ENCODE data around the gene TOR1B. TPM values are rescaled to one million over a fixed set of nuclear protein-coding genes. Genes with fewer than 3 reads are reported as not detected.
A peak's percentile ranks its signal among the peaks of the same experiment; 100 is the strongest.

Gene TOR1B
- total and polyA plus RNA-seq, 2 donors from 2014 or later: 10.1 to 21.4 TPM

DNA sequence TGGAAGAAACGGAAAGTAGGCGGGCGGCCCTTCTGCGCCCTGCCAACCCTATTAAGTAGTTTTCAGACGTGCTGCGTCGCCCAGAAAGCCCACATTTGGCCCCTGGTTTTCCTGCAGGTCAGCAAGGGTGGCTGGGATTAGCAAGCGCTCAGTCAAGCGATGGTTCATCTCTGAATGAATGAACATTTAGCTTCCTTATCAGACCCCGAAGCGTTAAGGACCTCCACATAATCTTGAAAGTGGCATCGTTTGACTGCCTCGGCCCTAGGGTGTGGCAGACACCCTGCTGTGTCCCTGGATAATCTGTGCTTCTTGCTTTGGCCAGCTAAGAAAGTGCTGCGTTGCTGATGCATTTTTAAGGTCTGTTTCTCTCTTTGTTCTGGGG, 684 bp downstream of the TOR1B start:
- H3K36me3 ChIP-seq (ENCODE audit: control insufficient read depth in 2 of 3, insufficient read depth in 3 of 3, low read length in 3 of 3): peaks cover 3 to 6% (median 3%) of the 10 kb centered on the region in 3 donors
- no peaks in the 10 kb centered on the region for H3K27me3 ChIP-seq (ENCODE audit: control insufficient read depth, insufficient read depth, low read length)
- peak overlapping the region in 2 of 3 donors; percentile 73 to 92 for H3K9ac ChIP-seq (ENCODE audit: low read length in 3 of 3)
- DNase-seq (peak in 1 of 5 donors; percentile 29), FAIRE-seq (no peak)
- peaks cover 0 to 7% (median 6%) of the 10 kb centered on the region in 3 donors for H3K4me1 ChIP-seq (ENCODE audit: control insufficient read depth in 2 of 3, insufficient read depth in 2 of 3, low read depth in 1 of 3, low read length in 3 of 3)
- H3K27ac ChIP-seq (ENCODE audit: low read depth in 2 of 2, low read length in 2 of 2): no peak overlapping the region
- H3K9me3 ChIP-seq (ENCODE audit: control insufficient read depth in 2 of 3, insufficient read depth in 1 of 3, low read length in 3 of 3): no peaks in the 10 kb centered on the region
- TF ChIP-seq, protein P1, sequence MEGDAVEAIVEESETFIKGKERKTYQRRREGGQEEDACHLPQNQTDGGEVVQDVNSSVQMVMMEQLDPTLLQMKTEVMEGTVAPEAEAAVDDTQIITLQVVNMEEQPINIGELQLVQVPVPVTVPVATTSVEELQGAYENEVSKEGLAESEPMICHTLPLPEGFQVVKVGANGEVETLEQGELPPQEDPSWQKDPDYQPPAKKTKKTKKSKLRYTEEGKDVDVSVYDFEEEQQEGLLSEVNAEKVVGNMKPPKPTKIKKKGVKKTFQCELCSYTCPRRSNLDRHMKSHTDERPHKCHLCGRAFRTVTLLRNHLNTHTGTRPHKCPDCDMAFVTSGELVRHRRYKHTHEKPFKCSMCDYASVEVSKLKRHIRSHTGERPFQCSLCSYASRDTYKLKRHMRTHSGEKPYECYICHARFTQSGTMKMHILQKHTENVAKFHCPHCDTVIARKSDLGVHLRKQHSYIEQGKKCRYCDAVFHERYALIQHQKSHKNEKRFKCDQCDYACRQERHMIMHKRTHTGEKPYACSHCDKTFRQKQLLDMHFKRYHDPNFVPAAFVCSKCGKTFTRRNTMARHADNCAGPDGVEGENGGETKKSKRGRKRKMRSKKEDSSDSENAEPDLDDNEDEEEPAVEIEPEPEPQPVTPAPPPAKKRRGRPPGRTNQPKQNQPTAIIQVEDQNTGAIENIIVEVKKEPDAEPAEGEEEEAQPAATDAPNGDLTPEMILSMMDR (IDR thresholded peaks at IDR 0.05; ENCODE audit: borderline replicate concordance, extremely low read depth, insufficient read depth): no peak
- intact Hi-C loops (cut with DNase I): no loop called here
- H3K4me3 ChIP-seq (ENCODE audit: low read length in 3 of 3): peak overlapping the region; percentile 1 to 81 (median 64)

- no peaks in the 10 kb centered on the region for H3K9me3 ChIP-seq (ENCODE audit: control insufficient read depth in 2 of 3, insufficient read depth in 1 of 3, low read length in 3 of 3)
- FAIRE-seq: no peak
- peaks cover 0 to 7% (median 6%) of the 10 kb centered on the region in 3 donors for H3K4me1 ChIP-seq (ENCODE audit: control insufficient read depth in 2 of 3, insufficient read depth in 2 of 3, low read depth in 1 of 3, low read length in 3 of 3)
- intact Hi-C loops (cut with DNase I): no loop called here
- H3K4me3 ChIP-seq (ENCODE audit: low read length in 3 of 3): no peak overlapping the region
- H3K36me3 ChIP-seq (ENCODE audit: control insufficient read depth in 2 of 3, insufficient read depth in 3 of 3, low read length in 3 of 3): peaks cover 3 to 12% (median 5%) of the 10 kb centered on the region in 3 donors
- H3K27me3 ChIP-seq (ENCODE audit: control insufficient read depth, insufficient read depth, low read length): no peaks in the 10 kb centered on the region
- no peak overlapping the region for H3K9ac ChIP-seq (ENCODE audit: low read length in 3 of 3)
- peak in 2 of 5 donors; percentile 36 to 53 for DNase-seq
- H3K27ac ChIP-seq (ENCODE audit: low read depth in 2 of 2, low read length in 2 of 2): no peak overlapping the region
- TF ChIP-seq, protein P1 (IDR thresholded peaks at IDR 0.05; ENCODE audit: borderline replicate concordance, extremely low read depth, insufficient read depth): no peak
Observed at GRCh38 chr9:129806061-129806460, 3.1 kb downstream of the TOR1B start.

DNA sequence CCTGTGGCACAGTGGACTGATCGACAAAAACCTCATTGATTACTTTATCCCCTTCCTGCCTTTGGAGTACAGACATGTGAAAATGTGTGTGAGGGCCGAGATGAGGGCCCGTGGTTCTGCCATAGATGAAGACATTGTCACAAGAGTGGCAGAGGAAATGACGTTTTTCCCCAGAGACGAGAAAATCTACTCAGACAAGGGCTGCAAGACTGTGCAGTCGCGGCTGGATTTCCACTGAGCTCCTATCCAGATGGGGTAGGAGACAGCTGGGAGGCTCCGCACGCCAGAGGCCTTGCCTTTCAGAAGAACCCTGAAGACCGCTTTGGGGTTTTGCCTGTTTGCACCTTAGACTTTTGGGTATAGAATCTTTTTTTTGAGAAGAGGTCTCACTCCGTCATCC, 6.4 kb downstream of the TOR1B start:
- H3K27ac ChIP-seq (ENCODE audit: low read depth in 2 of 2, low read length in 2 of 2): no peak overlapping the region
- TF ChIP-seq, protein P1 (IDR thresholded peaks at IDR 0.05; ENCODE audit: borderline replicate concordance, extremely low read depth, insufficient read depth): no peak
- no peak for DNase-seq
- H3K27me3 ChIP-seq (ENCODE audit: control insufficient read depth, insufficient read depth, low read length): no peaks in the 10 kb centered on the region
- intact Hi-C loops (cut with DNase I): no loop called here
- no peak for FAIRE-seq
- peaks cover 3 to 16% (median 9%) of the 10 kb centered on the region in 3 donors for H3K36me3 ChIP-seq (ENCODE audit: control insufficient read depth in 2 of 3, insufficient read depth in 3 of 3, low read length in 3 of 3)
- no peaks in the 10 kb centered on the region for H3K9me3 ChIP-seq (ENCODE audit: control insufficient read depth in 2 of 3, insufficient read depth in 1 of 3, low read length in 3 of 3)
- no peaks in the 10 kb centered on the region for H3K4me1 ChIP-seq (ENCODE audit: control insufficient read depth in 2 of 3, insufficient read depth in 2 of 3, low read depth in 1 of 3, low read length in 3 of 3)
- H3K4me3 ChIP-seq (ENCODE audit: low read length in 3 of 3): no peak overlapping the region
- no peak overlapping the region for H3K9ac ChIP-seq (ENCODE audit: low read length in 3 of 3)

- H3K36me3 ChIP-seq (ENCODE audit: control insufficient read depth in 2 of 3, insufficient read depth in 3 of 3, low read length in 3 of 3): peaks cover 3 to 16% (median 12%) of the 10 kb centered on the region in 3 donors
- TF ChIP-seq, protein P1 (IDR thresholded peaks at IDR 0.05; ENCODE audit: borderline replicate concordance, extremely low read depth, insufficient read depth): no peak
Observed at GRCh38 chr9:129810116-129810515, 7.1 kb downstream of the TOR1B start.

More at GRCh38 chr9:129810116-129810515, 7.1 kb downstream of the TOR1B start:
- no peak overlapping the region for H3K4me3 ChIP-seq (ENCODE audit: low read length in 3 of 3)
- no peaks in the 10 kb centered on the region for H3K27me3 ChIP-seq (ENCODE audit: control insufficient read depth, insufficient read depth, low read length)
- no peaks in the 10 kb centered on the region for H3K9me3 ChIP-seq (ENCODE audit: control insufficient read depth in 2 of 3, insufficient read depth in 1 of 3, low read length in 3 of 3)
- no peak for DNase-seq
- no peak overlapping the region for H3K27ac ChIP-seq (ENCODE audit: low read depth in 2 of 2, low read length in 2 of 2)
- no peak for FAIRE-seq
- no peaks in the 10 kb centered on the region for H3K4me1 ChIP-seq (ENCODE audit: control insufficient read depth in 2 of 3, insufficient read depth in 2 of 3, low read depth in 1 of 3, low read length in 3 of 3)
- no peak overlapping the region for H3K9ac ChIP-seq (ENCODE audit: low read length in 3 of 3)
- intact Hi-C loops (cut with DNase I): no loop called here

Measured in kidney (tissue), 14 donors.